Tibial nerve (tissue), 4 donors: ENCODE measurements around the gene DHTKD1.

ENCODE experiments used
- EP300 ChIP-seq, 2 donors: sonication (generic); formaldehyde crosslinking; IDR thresholded peaks; one replicate each; pipeline ENCODE4 v1.6.1; 2017; ENCODE audit warnings: antibody characterized with exemption in 2 of 2, mild to moderate bottlenecking in 1 of 2
- POLR2A ChIP-seq, 2 donors: fragments of 450-650 bp; IDR thresholded peaks; one replicate each; pipeline ENCODE4 v1.6.1; 2017; ENCODE audit warnings: antibody characterized with exemption in 2 of 2, mild to moderate bottlenecking in 2 of 2, moderate library complexity in 2 of 2
- TF ChIP-seq, protein P1 (sequence below), 5 experiments: fragments of 200-600 bp in 3 of 5; fragments of 450-650 bp in 2 of 5; sonication (generic) in 3 of 5; IDR thresholded peaks; one replicate each; pipeline ENCODE4 v1.5.1; 2016 to 2019; ENCODE audit warnings: antibody characterized with exemption in 5 of 5, mild to moderate bottlenecking in 3 of 5, moderate library complexity in 2 of 5

DNA sequence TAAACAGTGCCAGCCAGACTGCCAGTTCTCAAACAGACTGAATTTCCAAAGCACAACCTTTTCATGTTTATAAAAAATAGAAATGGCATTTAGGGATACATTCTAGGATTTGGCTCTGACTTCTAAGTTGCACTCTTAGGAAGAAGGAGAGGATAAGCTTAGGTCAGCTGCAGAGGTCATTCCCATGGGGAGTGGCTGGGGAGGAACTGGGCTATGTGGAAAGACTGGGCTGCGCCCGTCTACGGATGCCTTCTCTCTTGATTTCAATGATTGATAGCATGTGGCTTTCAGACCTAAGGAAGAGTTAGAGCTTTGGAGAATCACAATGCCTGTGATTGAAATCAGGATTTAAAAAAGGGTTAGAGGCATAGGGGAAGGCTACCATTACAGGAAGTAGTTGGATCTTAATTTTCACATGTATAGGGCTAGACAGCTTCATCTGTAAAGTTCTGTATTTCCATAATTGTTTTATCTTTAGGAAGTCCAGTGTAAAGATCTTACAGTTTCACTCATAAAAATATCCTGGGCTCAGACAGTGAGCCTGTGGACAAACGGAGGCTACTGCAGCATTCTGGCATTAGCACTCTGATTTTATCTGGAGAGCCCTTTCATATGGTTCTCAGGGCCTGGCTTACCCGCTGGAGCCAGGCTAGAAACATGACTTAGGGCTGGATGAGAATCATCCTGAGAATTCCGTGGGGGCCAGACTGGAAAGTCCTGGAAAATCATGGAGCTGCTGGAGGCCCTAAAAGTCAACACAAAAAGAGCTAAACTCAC lies 97.4 kb downstream of the DHTKD1 start:
- TF ChIP-seq, protein P1, sequence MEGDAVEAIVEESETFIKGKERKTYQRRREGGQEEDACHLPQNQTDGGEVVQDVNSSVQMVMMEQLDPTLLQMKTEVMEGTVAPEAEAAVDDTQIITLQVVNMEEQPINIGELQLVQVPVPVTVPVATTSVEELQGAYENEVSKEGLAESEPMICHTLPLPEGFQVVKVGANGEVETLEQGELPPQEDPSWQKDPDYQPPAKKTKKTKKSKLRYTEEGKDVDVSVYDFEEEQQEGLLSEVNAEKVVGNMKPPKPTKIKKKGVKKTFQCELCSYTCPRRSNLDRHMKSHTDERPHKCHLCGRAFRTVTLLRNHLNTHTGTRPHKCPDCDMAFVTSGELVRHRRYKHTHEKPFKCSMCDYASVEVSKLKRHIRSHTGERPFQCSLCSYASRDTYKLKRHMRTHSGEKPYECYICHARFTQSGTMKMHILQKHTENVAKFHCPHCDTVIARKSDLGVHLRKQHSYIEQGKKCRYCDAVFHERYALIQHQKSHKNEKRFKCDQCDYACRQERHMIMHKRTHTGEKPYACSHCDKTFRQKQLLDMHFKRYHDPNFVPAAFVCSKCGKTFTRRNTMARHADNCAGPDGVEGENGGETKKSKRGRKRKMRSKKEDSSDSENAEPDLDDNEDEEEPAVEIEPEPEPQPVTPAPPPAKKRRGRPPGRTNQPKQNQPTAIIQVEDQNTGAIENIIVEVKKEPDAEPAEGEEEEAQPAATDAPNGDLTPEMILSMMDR (IDR thresholded peaks at IDR 0.05): no peak
- no peak for TF ChIP-seq POLR2A (IDR thresholded peaks at IDR 0.05)
- TF ChIP-seq EP300 (IDR thresholded peaks at IDR 0.05): no peak
